Glomerular endothelial cell (primary cell): Measurements from ENCODE around the gene TRAF3IP1. TPM values are rescaled to one million over a fixed set of nuclear protein-coding genes. Genes with fewer than 3 reads are reported as not detected.
"Not testable (repeated sequence)": the region's sequence is repeated elsewhere in the genome, so short reads cannot be mapped to it uniquely, and the experiment has no call there.

ENCODE experiments used
- DNase-seq: peaks from one replicate; pipeline ENCODE4 v3.0.0-alpha.2; 2011; ENCODE audit warnings: low read depth, low spot score; ENCODE audit errors: extremely low read depth
- total RNA-seq: library from RNA; depleted of rRNA; stranded (reverse); fragments of >200 nt; gene quantifications from 2 replicates; pipeline ENCODE4 v1.2.3, GENCODE V29; 2015

Gene TRAF3IP1
- total RNA-seq, 1 donor from 2014 or later, result 8.9 TPM

GRCh38 chr2:238441262-238442114 is 121.2 kb downstream of the TRAF3IP1 start:
- no peak for DNase-seq

GRCh38 chr2:238442257-238442656 is 121.9 kb downstream of the TRAF3IP1 start:
- DNase-seq, result not testable (repeated sequence)

- DNase-seq, result no peak
Measured at GRCh38 chr2:238444242-238444641, 123.9 kb downstream of the TRAF3IP1 start.

GRCh38 chr2:238445409-238446190 is 125.3 kb downstream of the TRAF3IP1 start:
- no peak for DNase-seq

GRCh38 chr2:238446371-238446770 is 126.1 kb downstream of the TRAF3IP1 start:
- no peak for DNase-seq

GRCh38 chr2:238448031-238448955 is 128.0 kb downstream of the TRAF3IP1 start:
- no peak for DNase-seq

GRCh38 chr2:238449241-238449640 is 128.9 kb downstream of the TRAF3IP1 start:
- DNase-seq, result no peak

GRCh38 chr2:238449909-238450417 is 129.6 kb downstream of the TRAF3IP1 start:
- DNase-seq, result no peak

GRCh38 chr2:238450440-238450861 is 130.1 kb downstream of the TRAF3IP1 start:
- DNase-seq, result no peak

Other genes with a start within 250 kb of the TRAF3IP1 start
- 0.44 and 0.53 TPM in 2 replicates for gene ESPNL, start 220.2 kb upstream of the TRAF3IP1 start, total RNA-seq
- 0.12 TPM in 1 of 2 replicates, not detected in the other for gene KLHL30, start 181.8 kb upstream of the TRAF3IP1 start, total RNA-seq
- 34.1 and 64.1 TPM in 2 replicates for gene ERFE, start 161.5 kb upstream of the TRAF3IP1 start, total RNA-seq
- 12.9 and 25.1 TPM in 2 replicates for gene ILKAP, start 116.8 kb upstream of the TRAF3IP1 start, total RNA-seq
- gene HES6, start 80.5 kb upstream of the TRAF3IP1 start, total RNA-seq, result 6.0 and 7.2 TPM in 2 replicates
- gene PER2, start 31.9 kb upstream of the TRAF3IP1 start, total RNA-seq, result 1.5 and 3.7 TPM in 2 replicates
- 16.7 and 23.2 TPM in 2 replicates for gene ASB1, start 106.4 kb downstream of the TRAF3IP1 start, total RNA-seq